A549 (cell line): ENCODE results near the gene KCNJ10. TPM values are rescaled to one million over a fixed set of nuclear protein-coding genes. Genes with fewer than 3 reads are reported as not detected.

Experiments
- ATAC-seq, 2 experiments: fragments of 200-7000 bp in 1 of 2; fragments of >200 bp in 1 of 2; cut with Nextera tagmentation in 1 of 2; cut with Tn5 transposase in 1 of 2; 3 replicates each; pipeline versions ENCODE4 v1.8.0 to v1.9.1; 2018 to 2020; ENCODE audit warnings: mild to moderate bottlenecking in 1 of 2, moderate library complexity in 1 of 2
- CTCF ChIA-PET: fragments of 300-600 bp; sonication (Branson Sonifier 250); formaldehyde crosslinking; extraction: SDS; loops from one replicate; lab custom pipeline; 2021; ENCODE audit warnings: antibody characterized with exemption, inconsistent platforms; lab: Yijun Ruan, JAX
- POLR2A ChIA-PET: fragments of 350-600 bp; formaldehyde crosslinking; extraction: SDS; loops from one replicate; lab custom pipeline; 2021; ENCODE audit warnings: antibody characterized with exemption, inconsistent platforms; lab: Yijun Ruan, JAX
- DNase-seq, 2 experiments: peaks; one replicate each; pipeline versions ENCODE4 v3.0.0 to v3.0.0-alpha.2; 2011 to 2016; ENCODE audit warnings: low read depth in 1 of 2, low spot score in 1 of 2
- FAIRE-seq: peaks from 2 replicates; lab custom pipeline; 2011; peaks lifted over from hg19 to GRCh38; lab: Jason Lieb, UNC
- H3K27ac ChIP-seq, 2 experiments: fragments of >200 bp; sonication (Bioruptor Twin); formaldehyde crosslinking; 3 replicates each; pipeline ENCODE4 v1.5.1; 2016 to 2017
- H3K4me1 ChIP-seq: fragments of >200 bp; sonication (Bioruptor Twin); formaldehyde crosslinking; 3 replicates; pipeline ENCODE4 v1.6.1; 2016
- H3K4me2 ChIP-seq: fragments of >200 bp; sonication (Bioruptor Twin); formaldehyde crosslinking; 3 replicates; pipeline ENCODE4 v1.6.1; 2016
- H3K4me3 ChIP-seq: fragments of >200 bp; sonication (Bioruptor Twin); formaldehyde crosslinking; 3 replicates; pipeline ENCODE4 v1.5.1; 2016
- H3K9me3 ChIP-seq: fragments of >200 bp; sonication (Bioruptor Twin); formaldehyde crosslinking; 3 replicates; pipeline ENCODE4 v1.6.1; 2016
- BHLHE40 ChIP-seq: IDR thresholded peaks from 2 replicates; pipeline ENCODE4 v1.6.1; 2012; ENCODE audit warnings: low read depth, low read length, inconsistent platforms
- CBX2 ChIP-seq: fragments of 200-600 bp; sonication (generic); IDR thresholded peaks from 2 replicates; pipeline ENCODE4 v1.6.1; 2016; ENCODE audit warnings: low read depth, mild to moderate bottlenecking, borderline replicate concordance
- CEBPB ChIP-seq, 2 experiments: fragments of >200 bp in 1 of 2; sonication (Bioruptor Twin) in 1 of 2; formaldehyde crosslinking in 1 of 2; IDR thresholded peaks; 2 replicates each; pipeline ENCODE4 v1.6.1; 2012 to 2016
- CHD2 ChIP-seq: fragments of 150-350 bp; IDR thresholded peaks from 2 replicates; pipeline ENCODE4 v1.6.1; 2014; ENCODE audit warnings: low read length; ENCODE audit not compliant: partially characterized antibody
- CTCF ChIP-seq: fragments of >200 bp; sonication (Bioruptor Twin); formaldehyde crosslinking; IDR thresholded peaks from 3 replicates; pipeline ENCODE4 v1.5.1; 2016
- EHF ChIP-seq: fragments of 250-450 bp; sonication (Bioruptor Pico); IDR thresholded peaks from 2 replicates; pipeline ENCODE4 v1.5.0; 2020; ENCODE audit warnings: mild to moderate bottlenecking
- EP300 ChIP-seq, 2 experiments: fragments of >200 bp; sonication (Bioruptor Twin); formaldehyde crosslinking; IDR thresholded peaks; 2 replicates in 1 of 2; 3 replicates in 1 of 2; pipeline ENCODE4 v1.6.1; 2016 to 2017
- ESRRA ChIP-seq: fragments of 150-350 bp; IDR thresholded peaks from 2 replicates; pipeline ENCODE4 v1.6.1; 2014; ENCODE audit warnings: mild to moderate bottlenecking, low read length, borderline replicate concordance
- FOSB ChIP-seq: fragments of 250-450 bp; sonication (Bioruptor Pico); IDR thresholded peaks from 2 replicates; pipeline ENCODE4 v1.5.0; 2020; ENCODE audit warnings: mild to moderate bottlenecking, moderate library complexity
- FOSL2 ChIP-seq, 2 experiments: fragments of 450-650 bp in 1 of 2; fragments of >200 bp in 1 of 2; sonication (Bioruptor Twin) in 1 of 2; formaldehyde crosslinking; IDR thresholded peaks; 2 replicates each; pipeline versions ENCODE4 v1.5.0 to v1.6.1; 2016 to 2020; ENCODE audit warnings: mild to moderate bottlenecking in 1 of 2, moderate library complexity in 1 of 2
- FOXS1 ChIP-seq: fragments of 250-450 bp; sonication (Bioruptor Pico); IDR thresholded peaks from 2 replicates; pipeline ENCODE4 v1.5.0; 2020; ENCODE audit warnings: mild to moderate bottlenecking, moderate library complexity
- HDAC2 ChIP-seq: fragments of 200-600 bp; sonication (generic); IDR thresholded peaks from 2 replicates; pipeline ENCODE4 v1.6.1; 2016
- HEYL ChIP-seq: fragments of 250-450 bp; sonication (Bioruptor Pico); IDR thresholded peaks from 2 replicates; pipeline ENCODE4 v1.8.0; 2021; ENCODE audit warnings: mild to moderate bottlenecking, moderate library complexity
- HOXB13 ChIP-seq: fragments of 250-450 bp; sonication (Bioruptor Pico); IDR thresholded peaks from 2 replicates; pipeline ENCODE4 v1.5.0; 2020; ENCODE audit warnings: low read depth, mild to moderate bottlenecking, moderate library complexity
- HOXB5 ChIP-seq: fragments of 250-450 bp; sonication (Bioruptor Pico); IDR thresholded peaks from 2 replicates; pipeline ENCODE4 v1.5.0; 2020; ENCODE audit warnings: mild to moderate bottlenecking, moderate library complexity
- JUN ChIP-seq, 2 experiments: fragments of >200 bp; sonication (Bioruptor Twin); formaldehyde crosslinking; IDR thresholded peaks; 2 replicates in 1 of 2; 3 replicates in 1 of 2; pipeline ENCODE4 v1.6.1; 2016 to 2017
- MAFK ChIP-seq: fragments of 450-650 bp; IDR thresholded peaks from 2 replicates; pipeline ENCODE4 v1.6.1; 2014; ENCODE audit not compliant: partially characterized antibody
- MAX ChIP-seq: IDR thresholded peaks from 2 replicates; pipeline ENCODE4 v1.6.1; 2012
- NFE2L2 ChIP-seq: fragments of 150-350 bp; conservative IDR thresholded peaks from 2 replicates; pipeline ENCODE4 v1.6.1; 2014; ENCODE audit warnings: low read length
- NPAS2 ChIP-seq: fragments of 250-450 bp; sonication (Bioruptor Pico); IDR thresholded peaks from 2 replicates; pipeline ENCODE4 v1.8.0; 2022; ENCODE audit warnings: mild to moderate bottlenecking, moderate library complexity, borderline replicate concordance
- PHF8 ChIP-seq: fragments of 200-600 bp; sonication (generic); IDR thresholded peaks from 2 replicates; pipeline ENCODE4 v1.6.1; 2016; ENCODE audit warnings: low read depth, mild to moderate bottlenecking, antibody characterized with exemption, moderate library complexity, borderline replicate concordance
- RARB ChIP-seq: fragments of 250-450 bp; sonication (Bioruptor Pico); IDR thresholded peaks from 2 replicates; pipeline ENCODE4 v1.8.0; 2021; ENCODE audit warnings: mild to moderate bottlenecking, moderate library complexity
- RCOR1 ChIP-seq: fragments of 150-350 bp; IDR thresholded peaks from 2 replicates; pipeline ENCODE4 v1.6.1; 2014; ENCODE audit warnings: antibody characterized with exemption, low read length, low read depth
- SMC3 ChIP-seq: fragments of >200 bp; sonication (Bioruptor Twin); formaldehyde crosslinking; IDR thresholded peaks from 3 replicates; pipeline ENCODE4 v1.6.1; 2018; ENCODE audit warnings: inconsistent platforms
- TP53 ChIP-seq: fragments of 250-450 bp; sonication (Bioruptor Pico); IDR thresholded peaks from 2 replicates; pipeline ENCODE4 v1.5.0; 2021; ENCODE audit warnings: mild to moderate bottlenecking, moderate library complexity
- ZC3H11A ChIP-seq: fragments of 450-650 bp; IDR thresholded peaks from 2 replicates; pipeline ENCODE4 v1.6.1; 2014; ENCODE audit warnings: antibody characterized with exemption, mild to moderate bottlenecking
- WGBS: methylation state at CpG from one replicate; pipeline ENCODE4 v1.1.6; 2017; ENCODE audit errors: missing lambda C conversion rate; 5-methylcytosine and 5-hydroxymethylcytosine counted together
- polyA plus RNA-seq, 4 experiments: library from polyadenylated mRNA; depleted of rRNA in 3 of 4; stranded (reverse); fragments of >200 nt; fragmentation: RNase III in 1 of 4; extraction: RNeasy Plus Mini Kit Qiagen cat#74134 plus additional on column Dnase treatment in 1 of 4; gene quantifications; 2 replicates in 3 of 4; 3 replicates in 1 of 4; pipeline ENCODE4 v1.2.3, GENCODE V29; 2011 to 2017
- TF ChIP-seq, protein P1 (sequence below): fragments of >200 bp; sonication (Bioruptor Twin); formaldehyde crosslinking; IDR thresholded peaks from 3 replicates; pipeline ENCODE4 v1.6.1; 2016
- TF ChIP-seq, protein P2 (sequence below): fragments of 150-350 bp; IDR thresholded peaks from 2 replicates; pipeline ENCODE4 v1.6.1; 2014; ENCODE audit warnings: low read depth, mild to moderate bottlenecking, low read length

Gene KCNJ10
- polyA plus RNA-seq, 2 of the 4 experiments (the other 2 are of a cell fraction) = 0.05 TPM; not detected in 1

DNA sequence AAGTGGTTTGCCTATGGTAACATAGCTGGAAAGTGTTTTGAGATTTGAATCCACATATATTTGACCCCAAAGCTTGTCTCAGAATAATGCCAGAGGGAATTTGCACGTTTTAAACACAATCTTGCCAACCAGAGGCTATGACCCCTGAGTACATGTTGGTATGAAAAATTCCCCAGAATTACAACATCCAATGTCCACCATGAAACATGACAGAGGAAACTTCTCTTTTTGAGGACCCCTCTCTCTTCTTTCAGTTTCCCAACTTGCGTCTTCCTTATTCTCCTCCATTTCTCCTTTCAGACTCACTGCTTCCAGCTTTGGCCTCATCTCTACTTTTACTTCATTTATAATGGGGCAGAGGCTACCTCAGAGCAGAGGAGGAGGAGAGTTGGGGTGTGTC, 5.9 kb upstream of the KCNJ10 start:
- ATAC-seq = no peak
- Histone ChIP-seq H3K27ac (no peak overlapping the region), H3K4me2 (no peak overlapping the region), H3K9me3 (no peaks in the 10 kb centered on the region), H3K4me1 (no peaks in the 10 kb centered on the region)
- CTCF ChIA-PET = interaction anchor here (1.3 to 30.0 kb wide), 6 partner anchors 8 to 302 kb away, joined by 3 to 409 read pairs (median 134); partner anchors contain the start of genes KCNJ10 and KCNJ9
- no peak for FAIRE-seq
- WGBS = 47% methylated on average over 2 of the region's 2 CpGs
- TF ChIP-seq HOXB5 (CRISPR knock-in tag) = no peak
- TF ChIP-seq JUN (IDR thresholded peaks at IDR 0.05) = no peak
- no peak for TF ChIP-seq CHD2
- no peak for TF ChIP-seq ZC3H11A
- TF ChIP-seq HDAC2 = no peak
- TF ChIP-seq, all 56 proteins: peak for 0
- POLR2A ChIA-PET = no interaction called here
- DNase-seq = no peak
- no peak overlapping the region for H3K4me3 ChIP-seq

DNA sequence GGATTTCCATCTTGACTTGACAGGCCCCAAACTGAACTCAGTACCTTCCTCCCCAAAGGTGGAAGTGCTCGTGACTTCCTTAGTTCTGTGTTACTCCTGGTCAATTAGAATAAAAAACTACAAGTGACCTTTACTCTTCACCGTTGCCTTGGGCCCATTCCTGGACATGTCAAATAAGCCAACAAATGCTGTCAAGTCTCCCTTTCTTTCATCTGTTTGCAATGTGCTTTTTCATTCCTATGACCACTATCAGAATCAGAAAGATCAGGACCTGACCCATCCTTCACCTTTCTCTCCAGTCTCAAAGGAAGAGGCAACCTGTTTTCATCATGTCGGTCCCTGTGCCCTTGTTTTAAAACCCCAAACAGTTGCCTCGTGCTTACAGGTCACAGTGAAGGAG, 4.9 kb upstream of the KCNJ10 start:
- WGBS = 22% methylated on average over 4 of the region's 4 CpGs
- Histone ChIP-seq H3K9me3 (no peaks in the 10 kb centered on the region), H3K4me1 (no peaks in the 10 kb centered on the region), H3K27ac (no peak overlapping the region), H3K4me2 (no peak overlapping the region), H3K4me3 (no peak overlapping the region)
- ChIA-PET CTCF (interaction anchor here (1.3 to 30.0 kb wide), 3 partner anchors 9 to 177 kb away, joined by 5 to 409 read pairs (median 258); partner anchors contain the start of gene KCNJ9), POLR2A (no interaction called here)
- TF ChIP-seq ZC3H11A = no peak
- no peak for TF ChIP-seq PHF8
- TF ChIP-seq FOSB (CRISPR knock-in tag) = no peak
- no peak for TF ChIP-seq HDAC2
- no peak for TF ChIP-seq BHLHE40
- TF ChIP-seq ESRRA = no peak
- no peak for TF ChIP-seq EHF
- TF ChIP-seq CEBPB (IDR thresholded peaks at IDR 0.05) = no peak
- no peak for TF ChIP-seq CTCF
- no peak for TF ChIP-seq RCOR1
- TF ChIP-seq CBX2 = no peak
- TF ChIP-seq, protein P1, sequence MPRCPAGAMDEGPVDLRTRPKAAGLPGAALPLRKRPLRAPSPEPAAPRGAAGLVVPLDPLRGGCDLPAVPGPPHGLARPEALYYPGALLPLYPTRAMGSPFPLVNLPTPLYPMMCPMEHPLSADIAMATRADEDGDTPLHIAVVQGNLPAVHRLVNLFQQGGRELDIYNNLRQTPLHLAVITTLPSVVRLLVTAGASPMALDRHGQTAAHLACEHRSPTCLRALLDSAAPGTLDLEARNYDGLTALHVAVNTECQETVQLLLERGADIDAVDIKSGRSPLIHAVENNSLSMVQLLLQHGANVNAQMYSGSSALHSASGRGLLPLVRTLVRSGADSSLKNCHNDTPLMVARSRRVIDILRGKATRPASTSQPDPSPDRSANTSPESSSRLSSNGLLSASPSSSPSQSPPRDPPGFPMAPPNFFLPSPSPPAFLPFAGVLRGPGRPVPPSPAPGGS = no peak
- no peak for TF ChIP-seq FOXS1 (CRISPR knock-in tag)
- no peak for TF ChIP-seq TP53 (CRISPR knock-in tag)
- no peak for TF ChIP-seq NFE2L2
- TF ChIP-seq HEYL (CRISPR knock-in tag) = no peak
- no peak for TF ChIP-seq SMC3
- TF ChIP-seq JUN (IDR thresholded peaks at IDR 0.05) = no peak
- no peak for TF ChIP-seq MAX
- TF ChIP-seq EP300 (IDR thresholded peaks at IDR 0.05) = no peak
- ATAC-seq = no peak
- no peak for FAIRE-seq
- no peak for DNase-seq

GRCh38 chr1:160071289-160071688, 1.3 kb upstream of the KCNJ10 start:
- ChIA-PET POLR2A (no interaction called here), CTCF (interaction anchor here (1.2 to 30.0 kb wide), 4 partner anchors 12 to 30 kb away, joined by 4 to 409 read pairs (median 11); partner anchors contain the start of gene KCNJ9)
- 66% methylated on average over 5 of the region's 5 CpGs for WGBS
- FAIRE-seq = no peak
- DNase-seq = no peak
- H3K4me3 ChIP-seq = no peak overlapping the region
- H3K4me2 ChIP-seq = no peak overlapping the region
- no peak overlapping the region for H3K27ac ChIP-seq
- no peaks in the 10 kb centered on the region for H3K4me1 ChIP-seq
- no peaks in the 10 kb centered on the region for H3K9me3 ChIP-seq
- ATAC-seq = no peak
- TF ChIP-seq HOXB13 = no peak
- TF ChIP-seq NPAS2 (CRISPR knock-in tag) = no peak
- no peak for TF ChIP-seq RARB (CRISPR knock-in tag)
- TF ChIP-seq CTCF = no peak
- no peak for TF ChIP-seq FOSL2 (IDR thresholded peaks at IDR 0.05)
- no peak for TF ChIP-seq FOSL2 (CRISPR knock-in tag; IDR thresholded peaks at IDR 0.05)
- TF ChIP-seq, protein P2, sequence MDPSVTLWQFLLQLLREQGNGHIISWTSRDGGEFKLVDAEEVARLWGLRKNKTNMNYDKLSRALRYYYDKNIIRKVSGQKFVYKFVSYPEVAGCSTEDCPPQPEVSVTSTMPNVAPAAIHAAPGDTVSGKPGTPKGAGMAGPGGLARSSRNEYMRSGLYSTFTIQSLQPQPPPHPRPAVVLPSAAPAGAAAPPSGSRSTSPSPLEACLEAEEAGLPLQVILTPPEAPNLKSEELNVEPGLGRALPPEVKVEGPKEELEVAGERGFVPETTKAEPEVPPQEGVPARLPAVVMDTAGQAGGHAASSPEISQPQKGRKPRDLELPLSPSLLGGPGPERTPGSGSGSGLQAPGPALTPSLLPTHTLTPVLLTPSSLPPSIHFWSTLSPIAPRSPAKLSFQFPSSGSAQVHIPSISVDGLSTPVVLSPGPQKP = no peak
- no peak for TF ChIP-seq EHF
- no peak for TF ChIP-seq RCOR1
- no peak for TF ChIP-seq MAFK
- TF ChIP-seq EP300 (IDR thresholded peaks at IDR 0.05) = no peak
- TF ChIP-seq NFE2L2 = no peak
